Ascending aorta (tissue), 2 donors: ENCODE measurements around the gene RCN1. TPM values are rescaled to one million over a fixed set of nuclear protein-coding genes. Genes with fewer than 3 reads are reported as not detected.

Source experiments
- DNase-seq, 2 donors: peaks; one replicate each; pipeline ENCODE4 v3.0.0-alpha.2; 2019; ENCODE audit warnings: low spot score in 2 of 2
- H3K27ac ChIP-seq, 2 donors: fragments of 200-600 bp; sonication (generic); one replicate each; pipeline ENCODE4 v1.5.1; 2016 to 2017; ENCODE audit warnings: mild to moderate bottlenecking in 1 of 2
- H3K27me3 ChIP-seq: fragments of 200-600 bp; sonication (generic); one replicate; pipeline ENCODE4 v1.5.1; 2017
- H3K36me3 ChIP-seq, 2 donors: fragments of 200-600 bp; sonication (generic); one replicate each; pipeline ENCODE4 v1.5.1; 2016
- H3K4me1 ChIP-seq, 2 donors: fragments of 200-600 bp; sonication (generic); one replicate each; pipeline ENCODE4 v1.5.1; 2016 to 2017; ENCODE audit warnings: mild to moderate bottlenecking in 1 of 2
- H3K4me3 ChIP-seq, 2 donors: fragments of 200-600 bp; sonication (generic); one replicate each; pipeline ENCODE4 v1.5.1; 2016 to 2017; ENCODE audit warnings: mild to moderate bottlenecking in 1 of 2
- H3K9me3 ChIP-seq, 2 donors: fragments of 200-600 bp; sonication (generic); one replicate each; pipeline ENCODE4 v1.5.1; 2016
- intact Hi-C: fragments of 100-400 bp; cut with DNase I; formaldehyde crosslinking; loops from one replicate; pipeline ENCODE4 v1.15.1; 2023
- total RNA-seq: library from RNA; depleted of rRNA; stranded (reverse); fragments of >200 nt; gene quantifications from one replicate; pipeline ENCODE4 v1.1.0, GENCODE V29; 2016
- TF ChIP-seq, protein P1 (sequence below), 3 experiments: fragments of 200-600 bp in 2 of 3; fragments of 450-650 bp in 1 of 3; sonication (generic) in 2 of 3; IDR thresholded peaks; one replicate each; pipeline ENCODE4 v1.5.1; 2016 to 2019; ENCODE audit warnings: antibody characterized with exemption in 3 of 3, mild to moderate bottlenecking in 1 of 3, moderate library complexity in 1 of 3

Gene RCN1
- total RNA-seq, 1 donor from 2014 or later: 85.0 TPM

DNA sequence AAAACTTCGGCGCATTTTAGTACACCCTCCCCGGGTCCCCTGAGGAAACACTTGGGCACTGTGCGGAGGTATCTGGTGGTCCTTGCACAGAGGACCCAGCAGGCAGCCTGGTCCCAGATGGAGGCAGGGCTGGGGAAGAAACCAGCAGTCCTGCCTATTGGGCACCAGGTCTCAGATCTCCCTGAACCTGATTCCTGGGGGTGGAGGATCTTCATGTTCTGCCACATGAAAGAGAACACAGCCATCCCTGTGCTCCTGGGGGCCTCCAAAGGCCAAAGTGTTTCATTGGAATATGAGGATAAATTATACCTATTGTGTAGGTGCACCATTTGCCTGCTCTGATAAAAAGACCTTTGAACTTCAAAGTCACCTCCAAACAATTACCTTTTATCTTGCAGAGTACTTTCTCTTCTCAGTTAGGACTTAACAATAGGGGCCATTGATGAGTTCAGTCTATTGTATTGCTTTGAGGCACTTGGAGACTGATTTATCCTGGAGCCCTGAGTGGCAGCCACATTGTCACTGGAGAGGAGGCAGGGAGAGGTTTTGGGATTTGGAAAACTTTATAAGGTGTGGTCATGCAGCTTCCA lies 1.8 kb downstream of the RCN1 start:
- Histone ChIP-seq H3K4me3 (peak overlapping the region; percentile 91 to 93), H3K9me3 (no peaks in the 10 kb centered on the region), H3K36me3 (peaks cover 0 to 4% of the 10 kb centered on the region in 2 donors), H3K4me1 (peaks cover 8 to 14% of the 10 kb centered on the region in 2 donors), H3K27me3 (no peaks in the 10 kb centered on the region), H3K27ac (peak overlapping the region in 1 of 2 donors; percentile 93)
- TF ChIP-seq, protein P1, sequence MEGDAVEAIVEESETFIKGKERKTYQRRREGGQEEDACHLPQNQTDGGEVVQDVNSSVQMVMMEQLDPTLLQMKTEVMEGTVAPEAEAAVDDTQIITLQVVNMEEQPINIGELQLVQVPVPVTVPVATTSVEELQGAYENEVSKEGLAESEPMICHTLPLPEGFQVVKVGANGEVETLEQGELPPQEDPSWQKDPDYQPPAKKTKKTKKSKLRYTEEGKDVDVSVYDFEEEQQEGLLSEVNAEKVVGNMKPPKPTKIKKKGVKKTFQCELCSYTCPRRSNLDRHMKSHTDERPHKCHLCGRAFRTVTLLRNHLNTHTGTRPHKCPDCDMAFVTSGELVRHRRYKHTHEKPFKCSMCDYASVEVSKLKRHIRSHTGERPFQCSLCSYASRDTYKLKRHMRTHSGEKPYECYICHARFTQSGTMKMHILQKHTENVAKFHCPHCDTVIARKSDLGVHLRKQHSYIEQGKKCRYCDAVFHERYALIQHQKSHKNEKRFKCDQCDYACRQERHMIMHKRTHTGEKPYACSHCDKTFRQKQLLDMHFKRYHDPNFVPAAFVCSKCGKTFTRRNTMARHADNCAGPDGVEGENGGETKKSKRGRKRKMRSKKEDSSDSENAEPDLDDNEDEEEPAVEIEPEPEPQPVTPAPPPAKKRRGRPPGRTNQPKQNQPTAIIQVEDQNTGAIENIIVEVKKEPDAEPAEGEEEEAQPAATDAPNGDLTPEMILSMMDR (IDR thresholded peaks at IDR 0.05): no peak
- intact Hi-C loops: loop anchor here (10.0 kb wide), 1 partner anchor 588 kb away; the partner anchor contains the start of genes ELP4 and IMMP1L
- DNase-seq: no peak

DNA sequence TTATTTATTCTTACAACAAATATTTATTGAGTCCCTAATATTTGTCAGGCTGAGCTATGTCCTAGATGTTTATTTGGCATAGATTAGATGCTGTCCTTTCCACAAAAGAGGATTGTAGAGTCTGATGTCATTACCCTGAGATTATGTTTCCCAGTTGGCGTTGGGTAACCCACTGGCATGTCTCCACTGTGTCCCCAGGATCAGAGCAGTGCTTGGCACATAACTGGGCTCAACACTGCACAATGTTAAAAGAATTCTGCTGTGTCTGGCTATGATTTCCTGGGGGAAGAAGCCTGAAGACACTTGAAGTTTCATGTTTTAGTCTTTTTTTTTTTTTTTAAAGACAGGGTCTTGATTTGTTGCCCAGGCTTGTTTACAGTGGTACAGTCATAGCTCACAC lies 4.0 kb downstream of the RCN1 start:
- no peak for DNase-seq
- Histone ChIP-seq H3K4me3 (no peak overlapping the region), H3K27me3 (no peaks in the 10 kb centered on the region), H3K4me1 (peaks cover 8 to 9% of the 10 kb centered on the region in 2 donors), H3K27ac (no peak overlapping the region), H3K9me3 (no peaks in the 10 kb centered on the region), H3K36me3 (peaks cover 14 to 27% of the 10 kb centered on the region in 2 donors)
- TF ChIP-seq, protein P1 (IDR thresholded peaks at IDR 0.05): no peak
- intact Hi-C loops: loop anchor here (10.0 kb wide), 1 partner anchor 590 kb away; the partner anchor contains the start of genes ELP4 and IMMP1L

DNA sequence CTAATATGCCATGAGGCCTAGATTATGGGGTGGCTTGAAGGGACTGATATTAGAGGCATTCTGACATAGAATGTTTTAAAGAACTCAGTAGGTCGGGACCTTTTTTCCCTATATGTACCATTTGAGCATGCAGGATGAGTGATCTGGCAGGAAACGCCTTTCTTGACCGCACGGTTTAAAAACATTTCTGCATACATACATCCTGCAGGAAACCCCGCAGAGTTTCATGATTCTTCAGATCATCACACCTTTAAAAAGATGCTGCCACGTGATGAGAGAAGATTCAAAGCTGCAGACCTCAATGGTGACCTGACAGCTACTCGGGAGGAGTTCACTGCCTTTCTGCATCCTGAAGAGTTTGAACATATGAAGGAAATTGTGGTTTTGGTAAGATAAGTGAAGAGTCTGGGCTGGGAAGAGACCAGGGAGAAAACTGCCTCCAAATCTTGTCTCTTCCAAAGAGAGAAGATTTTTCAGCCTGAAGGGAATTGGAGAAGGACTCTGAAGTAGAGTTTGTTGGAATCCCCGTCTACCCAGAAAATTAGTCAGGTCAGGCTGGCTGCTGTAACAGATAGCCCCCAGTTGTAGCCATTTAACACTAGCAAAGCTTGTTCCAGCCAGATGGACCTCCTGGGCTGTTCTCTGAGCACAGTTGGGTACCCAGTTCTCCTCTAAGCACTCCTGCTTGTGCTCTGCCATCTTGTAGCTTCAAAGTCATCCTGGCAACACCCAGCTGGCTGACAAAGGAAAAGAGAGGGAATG lies 7.4 kb downstream of the RCN1 start:
- Histone ChIP-seq H3K36me3 (peaks cover 31 to 61% of the 10 kb centered on the region in 2 donors), H3K4me3 (no peak overlapping the region), H3K4me1 (no peaks in the 10 kb centered on the region), H3K9me3 (no peaks in the 10 kb centered on the region), H3K27me3 (no peaks in the 10 kb centered on the region), H3K27ac (no peak overlapping the region)
- TF ChIP-seq, protein P1 (IDR thresholded peaks at IDR 0.05): no peak
- DNase-seq: no peak
- intact Hi-C loops: loop anchor here (10.0 kb wide), 1 partner anchor 594 kb away; the partner anchor contains the start of genes ELP4 and IMMP1L

DNA sequence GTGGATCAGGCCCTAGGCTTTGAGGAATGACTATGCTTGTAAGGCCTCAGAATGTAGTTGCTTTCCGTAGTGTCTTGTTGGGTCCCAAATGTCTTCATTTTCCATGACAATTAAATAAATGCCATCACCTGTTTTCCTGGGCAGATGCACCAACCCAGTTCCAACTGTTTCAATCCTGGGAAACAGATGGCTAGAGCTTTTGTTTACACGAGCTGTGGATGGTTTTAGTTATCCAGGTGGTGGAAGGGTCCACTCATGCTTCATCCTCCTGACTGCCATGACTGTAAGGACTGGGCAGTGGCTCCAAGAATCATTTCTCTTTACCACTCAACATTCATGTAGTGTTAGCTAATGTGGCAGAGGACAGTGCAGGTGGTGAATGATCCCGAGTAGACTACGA lies 8.6 kb downstream of the RCN1 start:
- Histone ChIP-seq H3K36me3 (peaks cover 37 to 70% of the 10 kb centered on the region in 2 donors), H3K4me3 (no peak overlapping the region), H3K27me3 (no peaks in the 10 kb centered on the region), H3K9me3 (no peaks in the 10 kb centered on the region), H3K4me1 (no peaks in the 10 kb centered on the region), H3K27ac (no peak overlapping the region)
- DNase-seq: no peak
- TF ChIP-seq, protein P1 (IDR thresholded peaks at IDR 0.05): no peak
- intact Hi-C loops: loop anchor here (10.0 kb wide), 1 partner anchor 595 kb away; the partner anchor contains the start of genes ELP4 and IMMP1L

GRCh38 chr11:32100495-32100894 lies 9.6 kb downstream of the RCN1 start:
- Histone ChIP-seq H3K9me3 (no peaks in the 10 kb centered on the region), H3K27ac (no peak overlapping the region), H3K4me3 (no peak overlapping the region), H3K27me3 (no peaks in the 10 kb centered on the region), H3K36me3 (peaks cover 37 to 70% of the 10 kb centered on the region in 2 donors), H3K4me1 (no peaks in the 10 kb centered on the region)
- intact Hi-C loops: no loop called here
- TF ChIP-seq, protein P1 (IDR thresholded peaks at IDR 0.05): no peak
- no peak for DNase-seq
